GM19043 (cell line): ENCODE measurements around the gene TMEM192.
A peak's percentile ranks its signal among the peaks of the same experiment; 100 is the strongest.
"Not testable (repeated sequence)": the region's sequence is repeated elsewhere in the genome, so short reads cannot be mapped to it uniquely, and the experiment has no call there.

Source experiments
- ATAC-seq: cut with Tn5 transposase; IDR thresholded peaks from one replicate; pipeline ENCODE4 v1.9.1; 2021; ENCODE audit warnings: low read depth; ENCODE audit not compliant: unreplicated experiment

Gene TMEM192

GRCh38 chr4:165095291-165095690 lies 17.4 kb downstream of the TMEM192 start:
- no peak for ATAC-seq

GRCh38 chr4:165094873-165095272 lies 17.8 kb downstream of the TMEM192 start:
- no peak for ATAC-seq

GRCh38 chr4:165092187-165092586 lies 20.5 kb downstream of the TMEM192 start:
- not testable (repeated sequence) for ATAC-seq

- no peak for ATAC-seq
Observed at GRCh38 chr4:165088366-165088765, 24.3 kb downstream of the TMEM192 start.

GRCh38 chr4:165085946-165086345 lies 26.7 kb downstream of the TMEM192 start:
- no peak for ATAC-seq

GRCh38 chr4:165084787-165085186 lies 27.9 kb downstream of the TMEM192 start:
- ATAC-seq = not testable (repeated sequence)

GRCh38 chr4:165079476-165079875 lies 33.2 kb downstream of the TMEM192 start:
- ATAC-seq = peak; percentile 55

- ATAC-seq = no peak
Observed at GRCh38 chr4:165077034-165077578, 35.6 kb downstream of the TMEM192 start.

- ATAC-seq = not testable (repeated sequence)
Observed at GRCh38 chr4:165073346-165073745, 39.3 kb downstream of the TMEM192 start.

GRCh38 chr4:165070560-165070959 lies 42.1 kb downstream of the TMEM192 start:
- no peak for ATAC-seq

- no peak for ATAC-seq
Observed at GRCh38 chr4:165060938-165061337, 51.7 kb downstream of the TMEM192 start.

- no peak for ATAC-seq
Observed at GRCh38 chr4:165059386-165059785, 53.3 kb downstream of the TMEM192 start.

GRCh38 chr4:165058666-165059065 lies 54.0 kb downstream of the TMEM192 start:
- ATAC-seq = no peak

GRCh38 chr4:165055601-165056000 lies 57.1 kb downstream of the TMEM192 start:
- no peak for ATAC-seq

- no peak for ATAC-seq
Observed at GRCh38 chr4:165053645-165054044, 59.0 kb downstream of the TMEM192 start, which contains the start of gene TRIM75. Gene TRIM75 (plus strand): TSS chr4:165053866. CDS start chr4:165059148, 5,282 bp downstream.

- no peak for ATAC-seq
Observed at GRCh38 chr4:165052627-165053026, 60.0 kb downstream of the TMEM192 start.

GRCh38 chr4:165048170-165048569 lies 64.5 kb downstream of the TMEM192 start:
- no peak for ATAC-seq

- no peak for ATAC-seq
Observed at GRCh38 chr4:165031436-165032211, 81.0 kb downstream of the TMEM192 start, which contains the start of gene TRIM60. Gene TRIM60 (plus strand): TSS chr4:165031999. CDS start chr4:165040073, 8,074 bp downstream.

GRCh38 chr4:165027762-165028402 lies 84.8 kb downstream of the TMEM192 start:
- ATAC-seq = no peak

GRCh38 chr4:165025782-165026181 lies 86.9 kb downstream of the TMEM192 start:
- not testable (repeated sequence) for ATAC-seq
